HL-60 (cell line): ENCODE data around the gene MRPL32.
A peak's percentile ranks its signal among the peaks of the same experiment; 100 is the strongest.
"Not testable (repeated sequence)": the region's sequence is repeated elsewhere in the genome, so short reads cannot be mapped to it uniquely, and the experiment has no call there.

Experiments
- DNase-seq, 2 experiments: peaks; one replicate each; pipeline ENCODE4 v3.0.0-alpha.2; 2010 to 2020; ENCODE audit warnings: low read depth in 1 of 2, low spot score in 1 of 2
- H3K27ac ChIP-seq: fragments of 250-450 bp; sonication (Bioruptor Pico); replicated peaks from 2 replicates; pipeline ENCODE4 v1.5.1; 2020; ENCODE audit warnings: mild to moderate bottlenecking, moderate library complexity
- H3K27me3 ChIP-seq: fragments of 250-450 bp; sonication (Bioruptor Pico); 2 replicates; pipeline ENCODE4 v1.5.1; 2021; ENCODE audit warnings: mild to moderate bottlenecking, moderate library complexity; ENCODE audit not compliant: insufficient read depth, poor library complexity, severe bottlenecking
- H3K4me3 ChIP-seq: replicated peaks from 2 replicates; pipeline ENCODE4 v1.5.1; 2011; ENCODE audit warnings: mild to moderate bottlenecking, control low read depth, low read length; ENCODE audit not compliant: insufficient read depth
- CTCF ChIP-seq: IDR thresholded peaks from one replicate; pipeline ENCODE4 v1.5.1; 2011; ENCODE audit warnings: low read length, control low read depth, inconsistent platforms; ENCODE audit not compliant: insufficient read depth
- GABPA ChIP-seq: IDR thresholded peaks from 2 replicates; pipeline ENCODE4 v1.6.1; 2012; ENCODE audit warnings: low read depth
- POLR2AphosphoS5 ChIP-seq: IDR thresholded peaks from 2 replicates; pipeline ENCODE4 v1.6.1; 2012; ENCODE audit warnings: low read depth
- REST ChIP-seq: IDR thresholded peaks from 2 replicates; pipeline ENCODE4 v1.6.1; 2012; ENCODE audit warnings: low read depth; ENCODE audit not compliant: insufficient replicate concordance
- SPI1 ChIP-seq: IDR thresholded peaks from 2 replicates; pipeline ENCODE4 v1.6.1; 2012; ENCODE audit warnings: low read depth, mild to moderate bottlenecking, borderline replicate concordance
- long read RNA-seq: library from polyadenylated mRNA; unstranded; transcript quantifications from one replicate; pipeline ENCODE4 v2.0.0, GENCODE V29; 2020

Gene MRPL32
- long read RNA-seq, transcript MRPL32-203 (3 exons, 2,734 nt): major isoform, 22 of 56 reads
- long read RNA-seq, transcript MRPL32-201 (3 exons, 1,035 nt): minor isoform, 11 of 56 reads
- long read RNA-seq, partial matches to known transcripts: 19 of 56 reads
- long read RNA-seq, other reads (novel, unspliced or antisense): 4 of 56 reads

- Histone ChIP-seq H3K27ac (peak within 1 kb of the TSS; percentile 88), H3K27me3 (no peaks in the 10 kb centered on the region), H3K4me3 (peak within 1 kb of the TSS; percentile 92)
- no peak for TF ChIP-seq GABPA
- no peak for TF ChIP-seq CTCF
- peak; percentile 72 for TF ChIP-seq REST
- TF ChIP-seq SPI1: no peak
- peak; percentile 86 for TF ChIP-seq POLR2AphosphoS5
- peak; percentile 93 to 98 for DNase-seq
These were observed at the start of gene MRPL32, which contains the start of gene PSMA2 for GRCh38 chr7:42931834-42932651. TSS of gene MRPL32 (plus strand) at chr7:42932376. CDS start at chr7:42932387, 11 bp downstream. TSS of gene PSMA2 (minus strand) at chr7:42932174. CDS start at chr7:42932158, 16 bp downstream.

DNA sequence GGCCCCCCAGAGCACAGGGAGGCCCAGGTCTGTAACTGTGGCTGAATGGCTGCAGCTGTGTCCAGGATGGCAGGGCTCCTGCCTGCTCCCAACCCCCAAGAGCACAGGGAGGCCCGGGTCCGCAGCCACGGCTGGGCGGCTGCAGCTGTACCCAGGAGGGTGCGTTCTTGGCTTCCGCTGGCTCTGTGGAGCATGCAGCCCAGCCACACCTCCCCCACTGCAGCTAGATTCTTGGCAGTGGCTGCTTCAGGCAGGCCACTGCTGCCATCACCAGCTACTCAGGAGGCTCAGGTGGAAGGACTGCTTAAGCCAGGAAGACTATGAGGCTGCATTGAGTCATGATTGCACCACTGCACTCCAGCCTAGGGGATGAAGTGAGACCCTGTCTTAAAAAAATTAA is 48.2 kb upstream of the MRPL32 start:
- DNase-seq: peak; percentile 43 to 50
- TF ChIP-seq CTCF (no peak), SPI1 (no peak), GABPA (no peak), REST (no peak), POLR2AphosphoS5 (no peak)
- Histone ChIP-seq H3K27ac (no peak overlapping the region), H3K27me3 (no peaks in the 10 kb centered on the region), H3K4me3 (no peak overlapping the region)

DNA sequence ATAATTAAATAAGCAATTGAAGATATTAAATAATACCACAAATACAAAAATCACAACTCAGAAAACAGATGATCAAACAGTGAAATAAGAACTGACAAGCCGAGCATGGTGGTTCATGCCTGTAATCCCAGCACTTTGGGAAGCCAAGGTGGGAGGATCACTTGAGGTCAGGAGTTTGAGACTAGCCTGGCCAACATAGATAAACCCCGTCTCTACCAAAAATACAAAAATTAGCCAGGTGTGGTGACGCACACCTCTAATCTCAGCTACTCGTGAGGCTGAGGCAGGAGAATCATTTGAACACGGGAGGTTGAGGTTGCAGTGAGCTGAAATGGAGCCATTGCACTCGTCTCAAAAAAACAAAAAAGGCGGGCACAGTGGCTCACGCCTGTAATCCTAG is 47.0 kb upstream of the MRPL32 start:
- H3K27ac ChIP-seq, DNase-seq, H3K4me3 ChIP-seq, H3K27me3 ChIP-seq: not testable (repeated sequence)

- Histone ChIP-seq H3K27ac (no peak overlapping the region), H3K4me3 (no peak overlapping the region), H3K27me3 (no peaks in the 10 kb centered on the region)
- DNase-seq: no peak
- TF ChIP-seq CTCF: peak; percentile 8
- TF ChIP-seq SPI1: no peak
These were observed 46.0 kb upstream of the MRPL32 start for GRCh38 chr7:42886129-42886528.
